K562 (cell line): ENCODE data around the gene RFWD3. TPM values are rescaled to one million over a fixed set of nuclear protein-coding genes. Genes with fewer than 3 reads are reported as not detected.

Source experiments
- ATAC-seq: fragments of 200-7000 bp; cut with Tn5 transposase; 3 replicates; pipeline ENCODE4 v1.9.1; 2020; ENCODE audit warnings: moderate library complexity
- BruUV-seq: library from RNA; stranded (reverse); fragments of 400-500 nt; replicated peaks from 2 replicates; lab custom pipeline; 2021; lab: Mats Ljungman, UMichigan
- CTCF ChIA-PET: fragments of 300-600 bp; formaldehyde crosslinking; extraction: SDS; loops from one replicate; lab custom pipeline; 2021; ENCODE audit warnings: low intra/inter-chr PET ratio; lab: Yijun Ruan, JAX
- POLR2A ChIA-PET: fragments of 300-600, 350-650 bp; sonication (Branson Sonifier 250); formaldehyde crosslinking; extraction: SDS; loops from one replicate; lab custom pipeline; 2021; ENCODE audit warnings: antibody characterized with exemption, inconsistent platforms; lab: Yijun Ruan, JAX
- DNase-seq, 4 experiments: peaks; one replicate each; pipeline versions ENCODE4 v3.0.0 to v3.0.0-alpha.2; 2011 to 2018; ENCODE audit warnings: low spot score in 3 of 4, mixed read lengths in 3 of 4; ENCODE audit errors: extremely low read depth in 1 of 4
- FAIRE-seq: peaks from 2 replicates; lab custom pipeline; 2011; peaks lifted over from hg19 to GRCh38; lab: Jason Lieb, UNC
- H2AFZ ChIP-seq: 2 replicates; pipeline ENCODE4 v1.6.0; 2011; ENCODE audit warnings: low read depth, low read length, control low read depth, inconsistent platforms
- H3K27ac ChIP-seq: fragments of 200-600 bp; 3 replicates; pipeline ENCODE4 v1.8.0; 2011; ENCODE audit warnings: low read depth, mild to moderate bottlenecking, control low read depth, inconsistent platforms, low read length, moderate library complexity, mixed read lengths; ENCODE audit errors: extremely low read depth
- H3K27me3 ChIP-seq, 2 experiments: fragments of 300-600 bp in 1 of 2; 2 replicates in 1 of 2; 3 replicates in 1 of 2; pipeline versions ENCODE4 v1.6.0 to v1.8.0; 2011; ENCODE audit warnings: inconsistent platforms in 2 of 2, low read length in 2 of 2, mild to moderate bottlenecking in 1 of 2, mixed read lengths in 1 of 2, moderate library complexity in 1 of 2; ENCODE audit not compliant: control insufficient read depth in 2 of 2, insufficient read depth in 2 of 2
- H3K36me3 ChIP-seq: fragments of 300-600 bp; 3 replicates; pipeline ENCODE4 v1.8.0; 2011; ENCODE audit warnings: mild to moderate bottlenecking, low read length, inconsistent platforms; ENCODE audit not compliant: control insufficient read depth, insufficient read depth
- H3K4me1 ChIP-seq, 2 experiments: fragments of 200-600 bp in 1 of 2; replicated peaks in 1 of 2; 2 replicates in 1 of 2; 3 replicates in 1 of 2; pipeline versions ENCODE4 v1.5.1 to v1.8.0; 2011; ENCODE audit warnings: inconsistent platforms in 2 of 2, low read length in 2 of 2, mild to moderate bottlenecking in 1 of 2, mixed read lengths in 1 of 2, moderate library complexity in 1 of 2; ENCODE audit not compliant: control insufficient read depth in 2 of 2, insufficient read depth in 2 of 2
- H3K4me2 ChIP-seq: 2 replicates; pipeline ENCODE4 v1.6.1; 2011; ENCODE audit warnings: low read length, control low read depth, inconsistent platforms, mixed read lengths; ENCODE audit not compliant: insufficient read depth
- H3K4me3 ChIP-seq: fragments of 200-600 bp; sonication (generic), shearing (Covaris generic); 2 replicates; pipeline ENCODE4 v1.5.1; 2016; ENCODE audit warnings: control low read depth, inconsistent platforms
- H3K79me2 ChIP-seq: fragments of 200-600 bp; 3 replicates; pipeline ENCODE4 v1.8.0; 2011; ENCODE audit warnings: low read length, inconsistent platforms; ENCODE audit not compliant: control insufficient read depth, insufficient read depth
- H3K9ac ChIP-seq, 2 experiments: 2 replicates each; pipeline versions ENCODE4 v1.6.0 to v1.6.1; 2011; ENCODE audit warnings: low read depth in 2 of 2, low read length in 2 of 2, control low read depth in 1 of 2, inconsistent platforms in 1 of 2, mild to moderate bottlenecking in 1 of 2, mixed read lengths in 1 of 2; ENCODE audit not compliant: insufficient read depth in 1 of 2
- H3K9me1 ChIP-seq: one replicate; pipeline ENCODE4 v1.6.0; 2011; ENCODE audit warnings: inconsistent platforms, mild to moderate bottlenecking, low read length, moderate library complexity; ENCODE audit not compliant: control insufficient read depth, insufficient read depth
- H3K9me3 ChIP-seq: replicated peaks from 2 replicates; pipeline ENCODE4 v1.5.1; 2011; ENCODE audit warnings: low read depth, low read length, inconsistent platforms; ENCODE audit not compliant: control insufficient read depth, insufficient read depth
- H4K20me1 ChIP-seq: replicated peaks from 2 replicates; pipeline ENCODE4 v1.6.1; 2011; ENCODE audit warnings: low read length, inconsistent platforms, mixed read lengths; ENCODE audit not compliant: control insufficient read depth, insufficient read depth
- ARID3B ChIP-seq: fragments of 250-450 bp; sonication (Bioruptor Pico); IDR thresholded peaks from 2 replicates; pipeline ENCODE4 v1.4.0; 2020; ENCODE audit warnings: borderline replicate concordance
- ATF1 ChIP-seq, 2 experiments: fragments of 450-650 bp in 1 of 2; IDR thresholded peaks; 2 replicates each; pipeline ENCODE4 v1.6.1; 2016; ENCODE audit warnings: missing compliant biosample characterization in 1 of 2, missing genetic modification characterization in 1 of 2
- ATF7 ChIP-seq: fragments of 450-650 bp; IDR thresholded peaks from 2 replicates; pipeline ENCODE4 v1.7.1; 2014; ENCODE audit warnings: mild to moderate bottlenecking, moderate library complexity
- DPF2 ChIP-seq: fragments of 450-650 bp; IDR thresholded peaks from 2 replicates; pipeline ENCODE4 v1.6.1; 2016
- HSF4 ChIP-seq: fragments of 250-450 bp; sonication (Bioruptor Pico); IDR thresholded peaks from 2 replicates; pipeline ENCODE4 v2.1.2; 2022; ENCODE audit warnings: mild to moderate bottlenecking, moderate library complexity, borderline replicate concordance
- MBD1 ChIP-seq: fragments of 250-450 bp; sonication (Bioruptor Pico); IDR thresholded peaks from 2 replicates; pipeline ENCODE4 v1.8.0; 2022; ENCODE audit warnings: inconsistent platforms
- NR3C1 ChIP-seq: sonication (generic); formaldehyde crosslinking; IDR thresholded peaks from 2 replicates; pipeline ENCODE4 v1.8.1; 2022; ENCODE audit warnings: missing genetic modification reagents
- TAF1 ChIP-seq: IDR thresholded peaks from 2 replicates; pipeline ENCODE4 v1.6.1; 2011; ENCODE audit warnings: mild to moderate bottlenecking, low read length, moderate library complexity; ENCODE audit not compliant: insufficient read depth, control insufficient read depth, severe bottlenecking; ENCODE audit errors: extremely low read depth
- TARDBP ChIP-seq: fragments of 450-650 bp; IDR thresholded peaks from 2 replicates; pipeline ENCODE4 v1.6.1; 2016
- TCF7 ChIP-seq: sonication (generic); IDR thresholded peaks from 2 replicates; pipeline ENCODE4 v1.6.1; 2016; ENCODE audit warnings: antibody characterized with exemption, borderline replicate concordance
- ZBTB1 ChIP-seq: sonication (generic); formaldehyde crosslinking; IDR thresholded peaks from 2 replicates; pipeline ENCODE4 v1.8.1; 2023; ENCODE audit warnings: missing genetic modification reagents, low read depth, mild to moderate bottlenecking, borderline replicate concordance
- WGBS: fragments of 100-300 bp; shearing (Covaris generic); methylation state at CpG from one replicate; pipeline ENCODE4 v1.1.6; 2016; ENCODE audit warnings: low coverage, mixed read lengths; ENCODE audit not compliant: insufficient coverage; ENCODE audit errors: missing lambda C conversion rate; 5-methylcytosine and 5-hydroxymethylcytosine counted together
- in situ Hi-C: fragments of 300-500 bp; cut with MboI; formaldehyde crosslinking; loops from 4 replicates; pipeline ENCODE4 v1.15.0; 2018; ENCODE audit warnings: inconsistent platforms, mixed read lengths
- intact Hi-C: fragments of 100-400 bp; cut with micrococcal nuclease; formaldehyde crosslinking; loops from 2 replicates; pipeline ENCODE4 v1.14.2; 2022
- polyA plus RNA-seq, 8 experiments: library from polyadenylated mRNA; depleted of rRNA in 4 of 8; stranded (reverse) in 5 of 8; unstranded in 3 of 8; fragments of >200 nt; fragmentation: Nextera tagmentation in 2 of 8; fragmentation: Illumina TruSeq in 1 of 8; extraction: Ambion mirVana in 2 of 8; extraction: Trizol in 1 of 8; gene quantifications; 2 replicates each; pipeline versions ENCODE4 v1.2.1 to v1.2.3, GENCODE V29; 2011 to 2014; ENCODE audit warnings: inconsistent platforms in 1 of 8, missing spikeins in 1 of 8
- total RNA-seq, 7 experiments: library from RNA; depleted of rRNA in 6 of 7; stranded (reverse); fragments of >200 nt in 6 of 7; fragmentation: Illumina TruSeq in 2 of 7; extraction: Trizol in 2 of 7; gene quantifications; 2 replicates each; pipeline versions ENCODE4 v1.2.1 to v1.2.3, GENCODE V29; 2011 to 2021; ENCODE audit warnings: low replicate concordance in 1 of 7

Gene RFWD3
- total and polyA plus RNA-seq, 9 of the 15 experiments (the other 6 are each of a cell fraction or from before 2014, with no cell fraction given) = 20.8 to 121 (median 79.0) TPM

- FAIRE-seq (no peak), ATAC-seq (no peak), DNase-seq (no peak)
- peaks cover 0 to 7% of the 10 kb centered on the region in 2 experiments; a peak in 3 of 5 replicates for H3K4me1 ChIP-seq
- peaks cover 62% of the 10 kb centered on the region for H3K79me2 ChIP-seq
- H3K4me3 ChIP-seq = no peak overlapping the region
- CTCF ChIA-PET = no interaction called here
- POLR2A ChIA-PET = no interaction called here
- in situ Hi-C loops (no loop called here), intact Hi-C loops (no loop called here)
- no peaks in the 10 kb centered on the region for H3K9me1 ChIP-seq
- H3K27ac ChIP-seq = no peak overlapping the region
- peaks cover 3% of the 10 kb centered on the region for H4K20me1 ChIP-seq
- no TSS peak for BruUV-seq
- H3K9ac ChIP-seq = no peak overlapping the region
- no peaks in the 10 kb centered on the region for H3K36me3 ChIP-seq
- H3K27me3 ChIP-seq = no peaks in the 10 kb centered on the region
- TF ChIP-seq TARDBP (no peak), MBD1 (CRISPR knock-in tag) (no peak), HSF4 (no peak), TCF7 (no peak), DPF2 (no peak), ARID3B (CRISPR knock-in tag) (no peak), ATF7 (no peak), ATF1 (CRISPR knock-in tag; IDR thresholded peaks at IDR 0.05) (no peak), ATF1 (tag; IDR thresholded peaks at IDR 0.05) (no peak), ZBTB1 (CRISPR knock-in tag) (no peak), TAF1 (no peak), NR3C1 (no peak)
- H3K9me3 ChIP-seq = no peaks in the 10 kb centered on the region
- no peak overlapping the region for H2AFZ ChIP-seq
- H3K4me2 ChIP-seq = no peak overlapping the region
- WGBS = 71% methylated on average over 3 of the region's 3 CpGs
Observed at GRCh38 chr16:74580833-74581232, 85.8 kb downstream of the RFWD3 start.
